ENCODE measurements around the gene GCFC2. TPM values are rescaled to one million over a fixed set of nuclear protein-coding genes. Genes with fewer than 3 reads are reported as not detected.
"Not testable (repeated sequence)": the region's sequence is repeated elsewhere in the genome, so short reads cannot be mapped to it uniquely, and the experiment has no call there.

GCFC2 gene
- total RNA-seq = 7.7 TPM

DNA sequence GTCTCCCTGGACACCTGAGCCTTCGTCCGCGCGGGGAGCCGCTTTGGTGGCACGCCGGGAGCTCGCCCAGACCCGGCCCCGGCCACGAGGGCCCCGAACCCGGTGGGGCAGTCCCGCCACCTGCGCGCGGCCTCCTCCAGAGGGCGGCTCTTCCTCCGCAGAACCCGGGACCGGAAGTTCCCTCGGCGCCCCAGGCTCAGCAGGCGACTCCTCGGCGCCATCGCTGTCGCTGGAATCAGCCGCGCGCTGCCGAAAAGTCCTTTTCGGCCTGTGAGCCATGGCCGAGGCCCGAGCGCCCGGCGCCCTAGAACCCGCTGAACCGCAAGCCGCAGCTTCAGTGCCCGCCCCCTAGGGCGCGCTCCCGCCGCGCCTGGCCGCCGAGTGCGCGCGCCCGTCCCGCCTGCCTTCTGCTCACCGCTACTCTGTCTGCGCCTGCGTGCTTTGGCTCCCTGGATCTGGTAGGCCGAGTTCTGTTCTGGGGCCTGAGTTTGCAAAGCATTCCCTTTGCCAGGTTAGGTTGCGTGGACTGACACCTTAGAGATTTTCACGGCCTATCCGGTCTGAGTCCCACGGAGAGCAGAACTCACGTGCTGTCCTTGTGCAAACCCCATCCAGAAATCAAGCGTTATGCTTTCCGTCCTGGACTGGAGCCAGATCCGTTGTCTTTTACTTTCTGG lies at the start of gene GCFC2:
GCFC2 (minus strand) TSS at position 339 of the 677 bp plus-strand sequence; CDS start at position 279, 60 bp downstream.
- ATAC-seq = peak; percentile 98

GRCh38 chr2:75752828-75753227 lies 42.1 kb upstream of the GCFC2 start:
- ATAC-seq = no peak

- no peak for ATAC-seq
Observed at GRCh38 chr2:75751824-75752468, 41.2 kb upstream of the GCFC2 start.

GRCh38 chr2:75751360-75751759 lies 40.6 kb upstream of the GCFC2 start:
- no peak for ATAC-seq

DNA sequence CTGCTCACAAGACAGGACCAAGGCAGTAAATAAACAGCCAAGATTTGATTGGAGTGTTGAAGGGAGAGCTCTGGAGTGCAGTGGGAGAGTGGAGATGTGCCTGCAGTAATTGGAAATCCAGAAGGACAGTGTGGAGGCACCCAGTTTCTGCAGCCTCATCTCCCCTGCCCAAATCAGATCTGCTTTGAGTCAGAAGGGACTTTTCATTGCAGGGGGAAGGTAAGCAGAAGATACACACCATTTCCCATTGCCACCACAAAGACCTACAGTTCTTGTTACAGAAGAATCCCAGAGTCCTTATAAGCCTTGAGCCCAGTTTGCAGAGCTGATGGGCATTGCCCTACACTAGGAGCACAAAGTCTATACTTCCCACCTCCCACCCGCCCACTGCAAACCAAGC lies 27.2 kb upstream of the GCFC2 start:
- ATAC-seq = no peak

DNA sequence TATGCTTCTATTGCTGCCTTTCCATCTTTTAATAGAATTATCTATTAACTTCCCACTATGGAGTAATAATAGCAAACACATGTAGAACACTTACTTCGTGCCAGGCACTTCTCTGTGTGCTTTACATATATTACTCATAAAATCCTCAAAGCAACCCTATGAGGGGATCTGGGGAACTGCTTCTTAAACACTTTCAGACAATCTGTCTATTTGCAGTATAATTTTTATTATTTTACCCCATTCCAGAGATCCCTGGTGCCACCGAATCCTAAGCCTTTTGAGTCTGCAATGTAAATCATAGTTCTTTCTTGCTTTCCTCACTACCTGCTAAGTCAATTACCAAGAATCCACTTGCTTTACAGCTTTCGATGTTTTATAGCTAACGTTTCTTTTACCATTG lies 25.6 kb upstream of the GCFC2 start:
- no peak for ATAC-seq

- no peak for ATAC-seq
Observed at GRCh38 chr2:75729861-75730260, 19.1 kb upstream of the GCFC2 start.

DNA sequence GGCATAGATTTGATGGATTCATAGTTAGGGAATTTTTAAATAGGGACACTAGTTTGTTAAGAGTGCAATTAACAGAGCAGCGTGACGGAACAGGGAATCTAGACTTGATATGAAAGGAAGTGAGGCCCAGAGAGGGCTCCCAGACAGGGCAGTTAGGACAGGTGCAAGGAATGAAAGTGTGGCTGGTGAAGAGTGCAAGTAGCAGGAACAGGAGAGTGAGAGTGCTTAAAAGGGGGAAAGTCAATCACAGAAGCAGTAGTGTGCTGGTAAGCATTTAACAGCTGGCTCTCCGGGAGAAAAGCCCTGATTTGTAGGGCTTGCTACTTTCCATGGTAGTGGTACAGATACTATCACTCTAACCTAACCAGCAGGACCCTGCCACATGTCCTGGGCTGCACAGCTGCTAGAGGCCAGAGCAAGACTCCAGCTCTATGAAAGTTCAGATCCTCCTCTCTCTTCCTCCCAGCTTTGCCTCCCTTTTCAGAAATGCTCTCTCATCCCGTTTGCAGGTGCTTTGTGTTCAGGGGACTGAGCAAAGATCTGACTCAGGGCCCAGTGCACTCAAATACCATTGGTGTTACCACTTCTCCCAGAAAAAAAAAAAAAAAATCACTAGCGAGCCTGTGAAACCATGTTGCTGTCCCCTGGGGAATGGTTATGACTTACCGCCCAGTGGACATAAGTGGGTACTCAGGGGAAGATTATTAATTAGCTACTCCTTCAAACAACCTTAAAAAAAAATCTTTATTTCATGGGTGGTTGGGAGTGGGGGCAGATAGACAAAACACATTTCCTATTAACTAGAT lies 18.1 kb upstream of the GCFC2 start:
- no peak for ATAC-seq

- no peak for ATAC-seq
Observed at GRCh38 chr2:75722687-75723086, 12.0 kb upstream of the GCFC2 start.

- ATAC-seq = no peak
Observed at GRCh38 chr2:75720525-75720924, 9.8 kb upstream of the GCFC2 start.

DNA sequence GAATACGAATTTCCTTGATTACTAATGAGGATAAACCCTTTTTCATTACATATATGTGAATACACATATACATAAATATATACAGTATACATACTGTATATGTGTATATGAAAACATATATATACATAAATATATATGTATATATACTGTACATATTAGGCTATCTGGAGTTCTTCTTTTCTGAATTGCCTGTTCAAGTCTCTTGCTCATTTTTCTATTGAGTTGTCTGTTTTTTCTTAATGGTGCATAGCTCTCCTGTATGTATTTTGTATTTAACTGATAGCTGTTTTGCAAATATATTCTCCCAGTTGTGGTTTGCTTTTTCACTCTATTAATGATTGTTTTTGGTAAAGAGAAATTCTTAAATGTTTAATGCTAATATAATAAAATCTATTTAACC lies 8.9 kb upstream of the GCFC2 start:
- no peak for ATAC-seq

DNA sequence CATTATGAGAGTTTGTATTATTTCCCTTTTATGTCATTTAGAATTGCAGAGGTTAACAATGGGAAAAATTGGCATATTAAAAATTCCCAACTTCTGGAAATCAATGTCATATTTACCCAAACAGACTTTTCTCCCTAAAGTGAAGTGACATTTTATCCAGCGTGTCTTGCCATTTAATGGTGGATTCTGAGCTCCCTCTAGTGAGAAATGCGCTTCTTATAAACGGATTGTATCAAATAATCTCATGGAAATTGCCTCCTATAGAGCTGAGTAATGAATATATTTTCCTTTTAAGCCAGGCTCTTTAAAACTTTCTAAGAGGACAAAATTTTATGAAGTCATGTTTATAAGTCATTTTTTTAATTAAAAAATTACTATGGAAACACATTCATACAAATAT lies 5.7 kb upstream of the GCFC2 start:
- ATAC-seq = no peak

DNA sequence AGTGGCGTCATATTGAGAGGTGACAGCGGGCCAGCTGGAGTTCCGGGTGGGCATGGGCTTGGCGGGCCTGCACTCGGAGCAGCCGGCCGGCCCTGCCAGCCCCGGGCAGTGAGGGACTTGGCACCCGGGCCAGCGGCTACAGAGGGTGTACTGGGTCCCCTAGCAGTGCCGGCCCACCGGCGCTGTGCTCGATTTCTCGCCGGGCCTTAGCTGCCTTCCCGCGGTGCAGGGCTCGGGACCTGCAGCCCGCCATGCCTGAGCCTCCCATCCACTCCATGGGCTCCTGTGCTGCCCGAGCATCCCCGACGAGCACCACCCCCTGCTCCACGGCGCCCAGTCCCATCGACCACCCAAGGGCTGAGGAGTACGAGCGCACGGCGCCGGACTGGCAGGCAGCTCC lies 875 bp upstream of the GCFC2 start:
- ATAC-seq = not testable (repeated sequence)

GRCh38 chr2:75710220-75710576 lies 517 bp downstream of the GCFC2 start:
- ATAC-seq = no peak

DNA sequence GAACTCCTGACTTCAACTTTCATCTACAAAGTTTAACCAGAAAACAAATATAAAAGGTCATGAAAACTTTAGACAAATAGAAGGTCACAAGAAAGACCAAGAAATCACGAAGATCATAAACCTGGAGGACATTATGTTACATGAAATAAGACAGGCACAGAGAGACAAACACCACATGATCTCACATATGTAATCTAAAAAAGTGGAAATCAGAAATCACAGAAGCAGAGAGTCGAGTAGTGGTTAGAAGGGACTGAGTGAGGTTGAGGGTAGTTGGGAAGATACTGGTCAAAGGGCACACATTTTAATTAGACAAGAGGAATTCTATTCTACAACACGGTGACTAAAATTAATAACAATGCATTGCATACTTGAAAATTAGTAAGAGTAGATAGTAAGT lies 1.4 kb downstream of the GCFC2 start:
- no peak for ATAC-seq

GRCh38 chr2:75707901-75708300 lies 2.8 kb downstream of the GCFC2 start:
- no peak for ATAC-seq

DNA sequence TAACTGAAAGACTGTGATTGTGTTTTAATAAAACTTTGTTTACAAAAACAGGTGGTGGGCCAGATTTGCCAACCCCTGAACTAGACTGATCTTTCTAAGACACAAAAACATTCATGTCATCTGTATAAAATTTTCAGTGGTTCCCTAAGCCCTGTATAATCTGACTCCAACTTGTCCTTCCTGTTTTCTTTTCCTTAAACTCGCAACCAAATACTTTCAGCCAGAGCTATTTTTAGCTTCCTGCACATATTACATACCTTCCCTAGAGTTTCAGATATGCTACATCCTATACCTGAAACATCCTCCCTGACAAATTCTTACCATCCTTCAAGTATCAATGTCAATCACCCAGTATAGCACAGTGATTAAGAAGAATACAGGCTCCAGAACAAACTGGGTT lies 4.8 kb downstream of the GCFC2 start:
- no peak for ATAC-seq

- ATAC-seq = no peak
Observed at GRCh38 chr2:75703589-75704287, 7.0 kb downstream of the GCFC2 start.

DNA sequence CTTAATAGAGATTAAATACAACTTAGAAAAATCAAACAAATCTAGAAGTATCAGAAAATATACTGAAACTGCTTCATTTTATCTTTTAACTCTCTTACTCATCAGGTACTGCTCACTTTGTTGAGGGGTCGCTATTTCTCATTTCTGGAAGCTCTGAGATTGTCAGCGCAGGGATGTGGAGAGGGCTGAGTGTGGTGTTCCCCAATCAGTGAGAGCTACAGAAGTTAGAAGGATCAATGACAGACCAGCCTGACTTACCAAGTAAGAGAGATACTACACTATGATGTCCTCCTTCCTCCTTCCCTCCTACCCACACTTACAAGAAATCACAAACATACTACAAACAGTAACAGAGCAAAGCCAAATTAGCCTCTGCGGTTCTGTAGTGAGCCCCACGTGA lies 8.1 kb downstream of the GCFC2 start:
- ATAC-seq = no peak

- ATAC-seq = no peak
Observed at GRCh38 chr2:75698918-75699317, 11.8 kb downstream of the GCFC2 start.

GRCh38 chr2:75688196-75688595 lies 22.5 kb downstream of the GCFC2 start:
- ATAC-seq = no peak

DNA sequence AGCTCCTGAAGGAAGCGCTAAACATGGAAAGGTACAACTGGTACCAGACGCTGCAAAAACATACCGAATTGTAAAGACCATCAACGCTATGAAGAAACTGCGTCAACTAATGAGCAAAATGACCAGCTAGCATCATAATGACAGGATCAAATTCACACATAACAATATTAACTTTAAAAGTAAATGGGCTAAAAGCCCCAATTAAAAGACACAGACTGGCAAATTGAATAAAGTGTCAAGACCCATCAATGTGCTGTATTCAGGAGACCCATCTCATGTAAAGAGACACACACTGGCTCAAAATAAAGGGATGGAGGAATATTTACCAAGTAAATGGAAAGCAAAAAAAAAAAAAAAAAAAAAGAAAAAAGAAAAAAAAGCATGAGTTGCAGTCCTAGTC lies 27.3 kb downstream of the GCFC2 start:
- ATAC-seq = not testable (repeated sequence)

DNA sequence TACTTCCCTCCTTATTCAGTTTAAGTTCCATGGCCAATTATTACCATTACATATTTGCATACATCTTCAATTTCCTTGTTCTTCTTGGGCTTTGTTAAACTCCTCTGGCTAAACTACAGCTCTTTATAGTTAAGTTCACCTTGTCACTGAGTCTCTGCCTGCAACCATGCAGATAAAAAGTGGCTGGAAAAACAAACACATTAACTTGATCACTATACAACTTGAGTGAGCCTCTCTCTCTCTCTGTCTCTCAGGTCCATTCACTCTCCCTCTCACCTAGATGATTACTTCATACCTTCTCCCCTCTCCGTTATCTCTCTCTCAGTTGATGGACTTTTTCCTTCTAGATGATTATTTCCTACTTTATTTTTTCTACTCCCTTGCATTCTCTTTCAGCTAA lies 30.3 kb downstream of the GCFC2 start:
- ATAC-seq = no peak
